Neuronal stem cell (in vitro differentiated cells): ENCODE measurements around the gene SCFD2.

ENCODE experiments used
- DNase-seq: peaks from one replicate; pipeline ENCODE4 v3.0.0-alpha.2; 2013; ENCODE audit warnings: low spot score
- H2AFZ ChIP-seq: one replicate; pipeline ENCODE4 v1.6.1; 2013; ENCODE audit warnings: mild to moderate bottlenecking, low read length, inconsistent platforms
- H2AK5ac ChIP-seq: 2 replicates; pipeline ENCODE4 v1.6.1; 2013; ENCODE audit warnings: low read depth, mild to moderate bottlenecking, inconsistent platforms, low read length, moderate library complexity, mixed read lengths
- H2BK120ac ChIP-seq: 2 replicates; pipeline ENCODE4 v1.6.1; 2013; ENCODE audit warnings: low read depth, mild to moderate bottlenecking, inconsistent platforms, low read length, moderate library complexity, mixed read lengths
- H2BK12ac ChIP-seq: one replicate; pipeline ENCODE4 v1.6.1; 2013; ENCODE audit warnings: low read length, inconsistent platforms
- H2BK15ac ChIP-seq: 2 replicates; pipeline ENCODE4 v1.6.1; 2013; ENCODE audit warnings: mild to moderate bottlenecking, low read length, inconsistent platforms, mixed read lengths
- H2BK5ac ChIP-seq: one replicate; pipeline ENCODE4 v1.6.1; 2013; ENCODE audit warnings: inconsistent platforms, mild to moderate bottlenecking, low read length, moderate library complexity
- H3K14ac ChIP-seq: one replicate; pipeline ENCODE4 v1.6.1; 2013; ENCODE audit warnings: low read length, inconsistent platforms
- H3K18ac ChIP-seq: 2 replicates; pipeline ENCODE4 v1.6.1; 2013; ENCODE audit warnings: low read length, inconsistent platforms
- H3K23ac ChIP-seq: 2 replicates; pipeline ENCODE4 v1.6.1; 2013; ENCODE audit warnings: low read depth, mild to moderate bottlenecking, mixed read lengths, low read length, inconsistent platforms; ENCODE audit not compliant: poor library complexity
- H3K27ac ChIP-seq: replicated peaks from 3 replicates; pipeline ENCODE4 v1.5.1; 2013; ENCODE audit warnings: low read length, inconsistent platforms
- H3K27me3 ChIP-seq, 3 experiments: 2 replicates each; pipeline ENCODE4 v1.6.1; 2013; ENCODE audit warnings: low read length in 3 of 3, mild to moderate bottlenecking in 2 of 3, inconsistent platforms in 1 of 3, low read depth in 1 of 3, mixed read lengths in 1 of 3, moderate library complexity in 1 of 3; ENCODE audit not compliant: control insufficient read depth in 3 of 3, insufficient read depth in 3 of 3
- H3K36me3 ChIP-seq, 2 donors: replicated peaks in 1 of 2; 2 replicates each; pipeline ENCODE4 v1.6.1; 2013; ENCODE audit warnings: low read length in 2 of 2; ENCODE audit not compliant: control insufficient read depth in 2 of 2, insufficient read depth in 2 of 2
- H3K4ac ChIP-seq: 2 replicates; pipeline ENCODE4 v1.6.1; 2013; ENCODE audit warnings: inconsistent platforms, mild to moderate bottlenecking, low read length, moderate library complexity
- H3K4me1 ChIP-seq, 2 donors: 1 replicate in 1 of 2; 2 replicates in 1 of 2; pipeline ENCODE4 v1.6.1; 2013; ENCODE audit warnings: low read length in 2 of 2, low read depth in 1 of 2; ENCODE audit not compliant: control insufficient read depth in 2 of 2, insufficient read depth in 1 of 2
- H3K4me2 ChIP-seq: one replicate; pipeline ENCODE4 v1.6.1; 2013; ENCODE audit warnings: mild to moderate bottlenecking, low read length, inconsistent platforms; ENCODE audit not compliant: insufficient read depth, poor library complexity, severe bottlenecking
- H3K4me3 ChIP-seq, 2 donors: 2 replicates each; pipeline ENCODE4 v1.5.1; 2013; ENCODE audit warnings: low read length in 2 of 2, mild to moderate bottlenecking in 2 of 2, inconsistent platforms in 1 of 2, moderate library complexity in 1 of 2
- H3K79me1 ChIP-seq: one replicate; pipeline ENCODE4 v1.6.1; 2013; ENCODE audit warnings: low read depth, mild to moderate bottlenecking, inconsistent platforms, low read length, moderate library complexity
- H3K9ac ChIP-seq: one replicate; pipeline ENCODE4 v1.6.1; 2013; ENCODE audit warnings: mild to moderate bottlenecking, low read depth, low read length, inconsistent platforms; ENCODE audit not compliant: poor library complexity
- H3K9me3 ChIP-seq, 2 donors: replicated peaks in 1 of 2; 2 replicates each; pipeline versions ENCODE3 to v1.6.1; 2013; ENCODE audit warnings: low read length in 2 of 2, mild to moderate bottlenecking in 2 of 2, inconsistent platforms in 1 of 2, low read depth in 1 of 2, mixed read lengths in 1 of 2, moderate library complexity in 1 of 2; ENCODE audit not compliant: control insufficient read depth in 2 of 2, insufficient read depth in 1 of 2
- H4K8ac ChIP-seq: one replicate; pipeline ENCODE4 v1.6.1; 2013; ENCODE audit warnings: low read depth, mild to moderate bottlenecking, inconsistent platforms, low read length, moderate library complexity
- H4K91ac ChIP-seq: one replicate; pipeline ENCODE4 v1.6.1; 2013; ENCODE audit warnings: low read length, low read depth, mild to moderate bottlenecking, inconsistent platforms; ENCODE audit not compliant: poor library complexity
- WGBS, 2 donors: extraction: QIAGEN DNeasy Blood & Tissue Kit; methylation state at CpG; one replicate each; pipeline ENCODE4 v1.1.7; 2013; ENCODE audit warnings: missing lambda C conversion rate in 2 of 2, mixed read lengths in 1 of 2; ENCODE audit not compliant: insufficient read length in 2 of 2, insufficient replicate concordance in 1 of 2; ENCODE audit errors: extremely low coverage in 2 of 2; 5-methylcytosine and 5-hydroxymethylcytosine counted together

Gene SCFD2

GRCh38 chr4:52964561-52965101, 401.2 kb downstream of the SCFD2 start:
- no peak overlapping the region for H3K4ac ChIP-seq
- H3K79me1 ChIP-seq = no peaks in the 10 kb centered on the region
- no peak overlapping the region for H3K23ac ChIP-seq
- no peak overlapping the region for H2AK5ac ChIP-seq
- DNase-seq = no peak
- H3K27me3 ChIP-seq = no peaks in the 10 kb centered on the region
- H3K14ac ChIP-seq = no peak overlapping the region
- no peak overlapping the region for H3K4me3 ChIP-seq
- H2BK15ac ChIP-seq = no peak overlapping the region
- no peak overlapping the region for H3K9ac ChIP-seq
- no peak overlapping the region for H4K91ac ChIP-seq
- H3K4me2 ChIP-seq = no peak overlapping the region
- no peak overlapping the region for H2BK12ac ChIP-seq
- H3K36me3 ChIP-seq = no peaks in the 10 kb centered on the region
- H3K27ac ChIP-seq = no peak overlapping the region
- no peak overlapping the region for H3K18ac ChIP-seq
- no peak overlapping the region for H4K8ac ChIP-seq
- H2AFZ ChIP-seq = no peak overlapping the region
- peaks cover 2 to 3% of the 10 kb centered on the region in 2 donors for H3K9me3 ChIP-seq
- no peak overlapping the region for H2BK120ac ChIP-seq
- peaks cover 0 to 1% of the 10 kb centered on the region in 2 donors for H3K4me1 ChIP-seq
- no CpG with 5 or more reads among the region's 4 CpGs for WGBS, 2 donors
- H2BK5ac ChIP-seq = no peak overlapping the region

- H3K4ac ChIP-seq = no peak overlapping the region
- no peak overlapping the region for H4K8ac ChIP-seq
- H3K4me2 ChIP-seq = no peak overlapping the region
- H3K4me1 ChIP-seq = peaks cover 2 to 7% of the 10 kb centered on the region in 2 donors
- no peak overlapping the region for H3K14ac ChIP-seq
- no peaks in the 10 kb centered on the region for H3K27me3 ChIP-seq
- H2AK5ac ChIP-seq = no peak overlapping the region
- no peak for DNase-seq
- H3K18ac ChIP-seq = no peak overlapping the region
- no peaks in the 10 kb centered on the region for H3K36me3 ChIP-seq
- no peak overlapping the region for H3K9ac ChIP-seq
- H2BK120ac ChIP-seq = no peak overlapping the region
- no peak overlapping the region for H4K91ac ChIP-seq
- H3K23ac ChIP-seq = no peak overlapping the region
- peaks cover 0 to 1% of the 10 kb centered on the region in 2 donors for H3K9me3 ChIP-seq
- no peak overlapping the region for H2BK12ac ChIP-seq
- H3K79me1 ChIP-seq = no peaks in the 10 kb centered on the region
- no peak overlapping the region for H3K4me3 ChIP-seq
- H2BK15ac ChIP-seq = no peak overlapping the region
- H3K27ac ChIP-seq = no peak overlapping the region
- H2AFZ ChIP-seq = no peak overlapping the region
- no peak overlapping the region for H2BK5ac ChIP-seq
Measured at GRCh38 chr4:52964011-52964410, 401.9 kb downstream of the SCFD2 start.

- Histone ChIP-seq H3K36me3 (no peaks in the 10 kb centered on the region), H3K18ac (no peak overlapping the region), H3K27me3 (no peaks in the 10 kb centered on the region), H2BK5ac (no peak overlapping the region), H2BK120ac (no peak overlapping the region), H3K23ac (no peak overlapping the region), H4K91ac (no peak overlapping the region), H2AK5ac (no peak overlapping the region), H3K9ac (no peak overlapping the region), H3K79me1 (no peaks in the 10 kb centered on the region), H2AFZ (no peak overlapping the region), H2BK12ac (no peak overlapping the region), H3K4me1 (peaks cover 9 to 16% of the 10 kb centered on the region in 2 donors), H2BK15ac (no peak overlapping the region), H4K8ac (no peak overlapping the region), H3K4me2 (no peak overlapping the region), H3K9me3 (no peaks in the 10 kb centered on the region), H3K14ac (no peak overlapping the region), H3K27ac (no peak overlapping the region), H3K4ac (no peak overlapping the region), H3K4me3 (no peak overlapping the region)
- no CpG with 5 or more reads among the region's 3 CpGs for WGBS, 2 donors
- DNase-seq = no peak
Measured at GRCh38 chr4:52962721-52963120, 403.1 kb downstream of the SCFD2 start.

GRCh38 chr4:52961666-52962412, 404.0 kb downstream of the SCFD2 start:
- H3K27ac ChIP-seq = no peak overlapping the region
- H2AFZ ChIP-seq = no peak overlapping the region
- no peak overlapping the region for H3K18ac ChIP-seq
- H4K91ac ChIP-seq = no peak overlapping the region
- H2BK12ac ChIP-seq = no peak overlapping the region
- H2BK15ac ChIP-seq = no peak overlapping the region
- H3K23ac ChIP-seq = no peak overlapping the region
- H3K9ac ChIP-seq = no peak overlapping the region
- H3K9me3 ChIP-seq = no peaks in the 10 kb centered on the region
- H3K79me1 ChIP-seq = no peaks in the 10 kb centered on the region
- no peak overlapping the region for H2BK5ac ChIP-seq
- H2BK120ac ChIP-seq = no peak overlapping the region
- H2AK5ac ChIP-seq = no peak overlapping the region
- peaks cover 17 to 23% of the 10 kb centered on the region in 2 donors for H3K4me1 ChIP-seq
- H3K36me3 ChIP-seq = no peaks in the 10 kb centered on the region
- no peak overlapping the region for H3K4me2 ChIP-seq
- no peak for DNase-seq
- WGBS, 2 donors = no CpG with 5 or more reads among the region's 3 CpGs
- no peak overlapping the region for H3K14ac ChIP-seq
- H3K4me3 ChIP-seq = no peak overlapping the region
- no peaks in the 10 kb centered on the region for H3K27me3 ChIP-seq
- no peak overlapping the region for H3K4ac ChIP-seq
- no peak overlapping the region for H4K8ac ChIP-seq
